Gastrocnemius medialis (tissue), 4 donors: ENCODE results near the gene IDH2.
"Not testable (repeated sequence)": the region's sequence is repeated elsewhere in the genome, so short reads cannot be mapped to it uniquely, and the experiment has no call there.

Source experiments
- POLR2A ChIP-seq, 2 donors: fragments of 450-650 bp; IDR thresholded peaks; one replicate each; pipeline ENCODE4 v1.6.1; 2017; ENCODE audit warnings: antibody characterized with exemption in 2 of 2, mild to moderate bottlenecking in 2 of 2, moderate library complexity in 2 of 2
- TF ChIP-seq, protein P1 (sequence below), 5 experiments: fragments of 450-650 bp in 3 of 5; fragments of 200-600 bp in 2 of 5; sonication (generic) in 2 of 5; IDR thresholded peaks in 4 of 5; conservative IDR thresholded peaks in 1 of 5; 1 replicate in 4 of 5; 2 replicates in 1 of 5; pipeline ENCODE4 v1.5.1; 2016 to 2019; ENCODE audit warnings: antibody characterized with exemption in 5 of 5, mild to moderate bottlenecking in 3 of 5, moderate library complexity in 3 of 5

DNA sequence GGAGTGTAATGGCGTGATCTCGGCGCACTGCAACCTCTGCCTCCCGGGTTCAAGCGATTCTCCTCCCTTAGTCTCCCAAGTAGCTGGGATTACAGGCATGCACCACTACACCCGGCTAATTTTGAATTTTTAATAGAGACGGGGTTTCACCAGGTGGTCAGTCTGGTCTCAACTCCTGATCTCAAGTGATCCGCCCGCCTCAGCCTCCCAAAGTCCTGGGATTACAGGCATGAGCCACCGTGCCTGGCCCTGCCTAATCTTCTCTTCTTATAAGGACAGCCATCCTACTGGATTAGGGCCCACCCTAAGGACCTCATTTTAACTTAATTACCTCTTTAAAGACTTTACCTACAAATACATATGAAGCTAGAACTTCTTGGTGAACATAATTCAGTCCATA lies 48.3 kb upstream of the IDH2 start:
- not testable (repeated sequence) for TF ChIP-seq POLR2A (IDR thresholded peaks at IDR 0.05)
- TF ChIP-seq, protein P1, sequence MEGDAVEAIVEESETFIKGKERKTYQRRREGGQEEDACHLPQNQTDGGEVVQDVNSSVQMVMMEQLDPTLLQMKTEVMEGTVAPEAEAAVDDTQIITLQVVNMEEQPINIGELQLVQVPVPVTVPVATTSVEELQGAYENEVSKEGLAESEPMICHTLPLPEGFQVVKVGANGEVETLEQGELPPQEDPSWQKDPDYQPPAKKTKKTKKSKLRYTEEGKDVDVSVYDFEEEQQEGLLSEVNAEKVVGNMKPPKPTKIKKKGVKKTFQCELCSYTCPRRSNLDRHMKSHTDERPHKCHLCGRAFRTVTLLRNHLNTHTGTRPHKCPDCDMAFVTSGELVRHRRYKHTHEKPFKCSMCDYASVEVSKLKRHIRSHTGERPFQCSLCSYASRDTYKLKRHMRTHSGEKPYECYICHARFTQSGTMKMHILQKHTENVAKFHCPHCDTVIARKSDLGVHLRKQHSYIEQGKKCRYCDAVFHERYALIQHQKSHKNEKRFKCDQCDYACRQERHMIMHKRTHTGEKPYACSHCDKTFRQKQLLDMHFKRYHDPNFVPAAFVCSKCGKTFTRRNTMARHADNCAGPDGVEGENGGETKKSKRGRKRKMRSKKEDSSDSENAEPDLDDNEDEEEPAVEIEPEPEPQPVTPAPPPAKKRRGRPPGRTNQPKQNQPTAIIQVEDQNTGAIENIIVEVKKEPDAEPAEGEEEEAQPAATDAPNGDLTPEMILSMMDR (IDR thresholded peaks at IDR 0.05 in 4 of 5, conservative IDR thresholded peaks at IDR 0.05 in 1 of 5): not testable (repeated sequence)
